ENCODE data around the gene GGCX.
"Not testable (repeated sequence)": the region's sequence is repeated elsewhere in the genome, so short reads cannot be mapped to it uniquely, and the experiment has no call there.

Gene GGCX

GRCh38 chr2:85551698-85552678 is 9.3 kb downstream of the GGCX start:
- Histone ChIP-seq H3K27ac (ENCODE audit: low read depth, low read length) (no peak overlapping the region), H3K9me3 (ENCODE audit: control insufficient read depth in 5 of 5, low read length in 5 of 5) (no peaks in the 10 kb centered on the region), H3K4me1 (ENCODE audit: control insufficient read depth in 5 of 5, insufficient read depth in 5 of 5, low read length in 5 of 5) (peaks cover 0 to 22% (median 5%) of the 10 kb centered on the region in 5 donors), H3K36me3 (ENCODE audit: control insufficient read depth in 5 of 5, insufficient read depth in 5 of 5, low read length in 5 of 5) (peaks cover 17 to 89% (median 58%) of the 10 kb centered on the region in 5 donors), H3K9ac (ENCODE audit: low read length in 5 of 5) (no peak overlapping the region), H3K27me3 (ENCODE audit: control insufficient read depth in 5 of 5, insufficient read depth in 4 of 5, low read length in 5 of 5) (no peaks in the 10 kb centered on the region), H3K4me3 (ENCODE audit: low read depth in 1 of 5, low read length in 5 of 5) (no peak overlapping the region)

GRCh38 chr2:85550486-85550885 is 10.8 kb downstream of the GGCX start:
- no peaks in the 10 kb centered on the region for H3K27me3 ChIP-seq (ENCODE audit: control insufficient read depth in 5 of 5, insufficient read depth in 4 of 5, low read length in 5 of 5)
- no peak overlapping the region for H3K27ac ChIP-seq (ENCODE audit: low read depth, low read length)
- H3K9me3 ChIP-seq (ENCODE audit: control insufficient read depth in 5 of 5, low read length in 5 of 5): no peaks in the 10 kb centered on the region
- peaks cover 18 to 94% (median 67%) of the 10 kb centered on the region in 5 donors for H3K36me3 ChIP-seq (ENCODE audit: control insufficient read depth in 5 of 5, insufficient read depth in 5 of 5, low read length in 5 of 5)
- H3K4me3 ChIP-seq (ENCODE audit: low read depth in 1 of 5, low read length in 5 of 5): no peak overlapping the region
- peaks cover 0 to 22% (median 5%) of the 10 kb centered on the region in 5 donors for H3K4me1 ChIP-seq (ENCODE audit: control insufficient read depth in 5 of 5, insufficient read depth in 5 of 5, low read length in 5 of 5)
- H3K9ac ChIP-seq (ENCODE audit: low read length in 5 of 5): peak overlapping the region in 1 of 5 donors; percentile 9

GRCh38 chr2:85549826-85550225 is 11.5 kb downstream of the GGCX start:
- Histone ChIP-seq H3K4me1 (ENCODE audit: control insufficient read depth in 5 of 5, insufficient read depth in 5 of 5, low read length in 5 of 5) (peaks cover 0 to 22% (median 5%) of the 10 kb centered on the region in 5 donors), H3K27ac (ENCODE audit: low read depth, low read length) (no peak overlapping the region), H3K4me3 (ENCODE audit: low read depth in 1 of 5, low read length in 5 of 5) (peak overlapping the region in 1 of 5 donors; percentile 0), H3K9ac (ENCODE audit: low read length in 5 of 5) (no peak overlapping the region), H3K9me3 (ENCODE audit: control insufficient read depth in 5 of 5, low read length in 5 of 5) (no peaks in the 10 kb centered on the region), H3K36me3 (ENCODE audit: control insufficient read depth in 5 of 5, insufficient read depth in 5 of 5, low read length in 5 of 5) (peaks cover 22 to 94% (median 66%) of the 10 kb centered on the region in 5 donors), H3K27me3 (ENCODE audit: control insufficient read depth in 5 of 5, insufficient read depth in 4 of 5, low read length in 5 of 5) (no peaks in the 10 kb centered on the region)

GRCh38 chr2:85549095-85549494 is 12.2 kb downstream of the GGCX start:
- no peak overlapping the region for H3K9ac ChIP-seq (ENCODE audit: low read length in 5 of 5)
- peaks cover 27 to 94% (median 64%) of the 10 kb centered on the region in 5 donors for H3K36me3 ChIP-seq (ENCODE audit: control insufficient read depth in 5 of 5, insufficient read depth in 5 of 5, low read length in 5 of 5)
- H3K4me1 ChIP-seq (ENCODE audit: control insufficient read depth in 5 of 5, insufficient read depth in 5 of 5, low read length in 5 of 5): peaks cover 0 to 22% (median 5%) of the 10 kb centered on the region in 5 donors
- no peaks in the 10 kb centered on the region for H3K27me3 ChIP-seq (ENCODE audit: control insufficient read depth in 5 of 5, insufficient read depth in 4 of 5, low read length in 5 of 5)
- H3K27ac ChIP-seq (ENCODE audit: low read depth, low read length): no peak overlapping the region
- no peak overlapping the region for H3K4me3 ChIP-seq (ENCODE audit: low read depth in 1 of 5, low read length in 5 of 5)
- no peaks in the 10 kb centered on the region for H3K9me3 ChIP-seq (ENCODE audit: control insufficient read depth in 5 of 5, low read length in 5 of 5)

- no peak overlapping the region for H3K27ac ChIP-seq (ENCODE audit: low read depth, low read length)
- peaks cover 33 to 95% (median 60%) of the 10 kb centered on the region in 5 donors for H3K36me3 ChIP-seq (ENCODE audit: control insufficient read depth in 5 of 5, insufficient read depth in 5 of 5, low read length in 5 of 5)
- no peaks in the 10 kb centered on the region for H3K9me3 ChIP-seq (ENCODE audit: control insufficient read depth in 5 of 5, low read length in 5 of 5)
- H3K4me3 ChIP-seq (ENCODE audit: low read depth in 1 of 5, low read length in 5 of 5): no peak overlapping the region
- H3K27me3 ChIP-seq (ENCODE audit: control insufficient read depth in 5 of 5, insufficient read depth in 4 of 5, low read length in 5 of 5): no peaks in the 10 kb centered on the region
- H3K9ac ChIP-seq (ENCODE audit: low read length in 5 of 5): no peak overlapping the region
- peaks cover 0 to 22% (median 5%) of the 10 kb centered on the region in 5 donors for H3K4me1 ChIP-seq (ENCODE audit: control insufficient read depth in 5 of 5, insufficient read depth in 5 of 5, low read length in 5 of 5)
Measured at GRCh38 chr2:85548608-85548900, 12.7 kb downstream of the GGCX start.

- no peak overlapping the region for H3K9ac ChIP-seq (ENCODE audit: low read length in 5 of 5)
- H3K4me3 ChIP-seq (ENCODE audit: low read depth in 1 of 5, low read length in 5 of 5): no peak overlapping the region
- H3K36me3 ChIP-seq (ENCODE audit: control insufficient read depth in 5 of 5, insufficient read depth in 5 of 5, low read length in 5 of 5): peaks cover 37 to 95% (median 60%) of the 10 kb centered on the region in 5 donors
- H3K4me1 ChIP-seq (ENCODE audit: control insufficient read depth in 5 of 5, insufficient read depth in 5 of 5, low read length in 5 of 5): peaks cover 0 to 22% (median 5%) of the 10 kb centered on the region in 5 donors
- H3K27me3 ChIP-seq (ENCODE audit: control insufficient read depth in 5 of 5, insufficient read depth in 4 of 5, low read length in 5 of 5): no peaks in the 10 kb centered on the region
- H3K27ac ChIP-seq (ENCODE audit: low read depth, low read length): no peak overlapping the region
- no peaks in the 10 kb centered on the region for H3K9me3 ChIP-seq (ENCODE audit: control insufficient read depth in 5 of 5, low read length in 5 of 5)
Measured at GRCh38 chr2:85547859-85548607, 13.3 kb downstream of the GGCX start.

- Histone ChIP-seq H3K27me3 (ENCODE audit: control insufficient read depth in 5 of 5, insufficient read depth in 4 of 5, low read length in 5 of 5) (no peaks in the 10 kb centered on the region), H3K9ac (ENCODE audit: low read length in 5 of 5) (no peak overlapping the region), H3K36me3 (ENCODE audit: control insufficient read depth in 5 of 5, insufficient read depth in 5 of 5, low read length in 5 of 5) (peaks cover 41 to 95% (median 60%) of the 10 kb centered on the region in 5 donors), H3K27ac (ENCODE audit: low read depth, low read length) (no peak overlapping the region), H3K4me3 (ENCODE audit: low read depth in 1 of 5, low read length in 5 of 5) (no peak overlapping the region), H3K4me1 (ENCODE audit: control insufficient read depth in 5 of 5, insufficient read depth in 5 of 5, low read length in 5 of 5) (peaks cover 0 to 25% (median 3%) of the 10 kb centered on the region in 5 donors), H3K9me3 (ENCODE audit: control insufficient read depth in 5 of 5, low read length in 5 of 5) (no peaks in the 10 kb centered on the region)
Measured at GRCh38 chr2:85547089-85547858, 14.0 kb downstream of the GGCX start.

GRCh38 chr2:85545780-85546240 is 15.5 kb downstream of the GGCX start:
- no peaks in the 10 kb centered on the region for H3K27me3 ChIP-seq (ENCODE audit: control insufficient read depth in 5 of 5, insufficient read depth in 4 of 5, low read length in 5 of 5)
- no peak overlapping the region for H3K9ac ChIP-seq (ENCODE audit: low read length in 5 of 5)
- H3K9me3 ChIP-seq (ENCODE audit: control insufficient read depth in 5 of 5, low read length in 5 of 5): no peaks in the 10 kb centered on the region
- H3K4me3 ChIP-seq (ENCODE audit: low read depth in 1 of 5, low read length in 5 of 5): no peak overlapping the region
- H3K4me1 ChIP-seq (ENCODE audit: control insufficient read depth in 5 of 5, insufficient read depth in 5 of 5, low read length in 5 of 5): peaks cover 0 to 24% (median 14%) of the 10 kb centered on the region in 5 donors
- no peak overlapping the region for H3K27ac ChIP-seq (ENCODE audit: low read depth, low read length)
- H3K36me3 ChIP-seq (ENCODE audit: control insufficient read depth in 5 of 5, insufficient read depth in 5 of 5, low read length in 5 of 5): peaks cover 50 to 95% (median 61%) of the 10 kb centered on the region in 5 donors

- H3K4me1 ChIP-seq (ENCODE audit: control insufficient read depth in 5 of 5, insufficient read depth in 5 of 5, low read length in 5 of 5): peaks cover 0 to 28% (median 20%) of the 10 kb centered on the region in 5 donors
- peaks cover 45 to 89% (median 54%) of the 10 kb centered on the region in 5 donors for H3K36me3 ChIP-seq (ENCODE audit: control insufficient read depth in 5 of 5, insufficient read depth in 5 of 5, low read length in 5 of 5)
- not testable (repeated sequence) for H3K27me3 ChIP-seq (ENCODE audit: control insufficient read depth in 5 of 5, insufficient read depth in 4 of 5, low read length in 5 of 5); H3K27ac ChIP-seq (ENCODE audit: low read depth, low read length); H3K9me3 ChIP-seq (ENCODE audit: control insufficient read depth in 5 of 5, low read length in 5 of 5); H3K9ac ChIP-seq (ENCODE audit: low read length in 5 of 5); H3K4me3 ChIP-seq (ENCODE audit: low read depth in 1 of 5, low read length in 5 of 5)
Measured at GRCh38 chr2:85544915-85545779, 16.1 kb downstream of the GGCX start.
